Stimulated activated CD4-positive, alpha-beta T cell treated with anti-CD3 and anti-CD28 coated beads, Interleukin-4, amount 100 ng/mL, for 24 hours (primary cell): ENCODE results near the gene MRPL38.
A peak's percentile ranks its signal among the peaks of the same experiment; 100 is the strongest.

Source experiments
- DNase-seq: peaks from one replicate; pipeline ENCODE4 v3.0.0-alpha.2; 2020

MRPL38 gene

GRCh38 chr17:75917917-75918445 lies 13.3 kb upstream of the MRPL38 start:
- no peak for DNase-seq

- DNase-seq: no peak
These were observed 12.6 kb upstream of the MRPL38 start for GRCh38 chr17:75917141-75917916.

GRCh38 chr17:75915268-75915667 lies 10.6 kb upstream of the MRPL38 start:
- no peak for DNase-seq

- DNase-seq: no peak
These were observed 10.1 kb upstream of the MRPL38 start for GRCh38 chr17:75914643-75915267.

GRCh38 chr17:75913537-75914210 lies 9.0 kb upstream of the MRPL38 start:
- DNase-seq: no peak

- no peak for DNase-seq
These were observed 6.0 kb upstream of the MRPL38 start for GRCh38 chr17:75910699-75911098.

- DNase-seq: no peak
These were observed 5.2 kb upstream of the MRPL38 start for GRCh38 chr17:75909812-75910274.

GRCh38 chr17:75909051-75909811 lies 4.5 kb upstream of the MRPL38 start:
- no peak for DNase-seq

- no peak for DNase-seq
These were observed 3.5 kb upstream of the MRPL38 start for GRCh38 chr17:75908201-75908600.

- DNase-seq: no peak
These were observed 1.6 kb upstream of the MRPL38 start for GRCh38 chr17:75906143-75906884.

GRCh38 chr17:75902406-75902805 lies 2.3 kb downstream of the MRPL38 start:
- no peak for DNase-seq

GRCh38 chr17:75901727-75902126 lies 3.0 kb downstream of the MRPL38 start:
- no peak for DNase-seq

GRCh38 chr17:75900691-75901533 lies 3.8 kb downstream of the MRPL38 start:
- no peak for DNase-seq

GRCh38 chr17:75899767-75900468 lies 4.8 kb downstream of the MRPL38 start:
- DNase-seq: no peak

GRCh38 chr17:75899353-75899752 lies 5.3 kb downstream of the MRPL38 start:
- DNase-seq: no peak

GRCh38 chr17:75898791-75899190 lies 5.9 kb downstream of the MRPL38 start:
- DNase-seq: no peak

GRCh38 chr17:75898065-75898464 lies 6.6 kb downstream of the MRPL38 start:
- DNase-seq: no peak

- DNase-seq: no peak
These were observed 7.3 kb downstream of the MRPL38 start for GRCh38 chr17:75897160-75898019.

- peak; percentile 78 for DNase-seq
These were observed 8.1 kb downstream of the MRPL38 start, which contains the start of gene TRIM65 for GRCh38 chr17:75896415-75897159. Gene TRIM65 (minus strand): TSS chr17:75896951. CDS start chr17:75896937, 14 bp downstream.
